ENCODE results near the gene ST6GAL1.

The ST6GAL1 gene

DNA sequence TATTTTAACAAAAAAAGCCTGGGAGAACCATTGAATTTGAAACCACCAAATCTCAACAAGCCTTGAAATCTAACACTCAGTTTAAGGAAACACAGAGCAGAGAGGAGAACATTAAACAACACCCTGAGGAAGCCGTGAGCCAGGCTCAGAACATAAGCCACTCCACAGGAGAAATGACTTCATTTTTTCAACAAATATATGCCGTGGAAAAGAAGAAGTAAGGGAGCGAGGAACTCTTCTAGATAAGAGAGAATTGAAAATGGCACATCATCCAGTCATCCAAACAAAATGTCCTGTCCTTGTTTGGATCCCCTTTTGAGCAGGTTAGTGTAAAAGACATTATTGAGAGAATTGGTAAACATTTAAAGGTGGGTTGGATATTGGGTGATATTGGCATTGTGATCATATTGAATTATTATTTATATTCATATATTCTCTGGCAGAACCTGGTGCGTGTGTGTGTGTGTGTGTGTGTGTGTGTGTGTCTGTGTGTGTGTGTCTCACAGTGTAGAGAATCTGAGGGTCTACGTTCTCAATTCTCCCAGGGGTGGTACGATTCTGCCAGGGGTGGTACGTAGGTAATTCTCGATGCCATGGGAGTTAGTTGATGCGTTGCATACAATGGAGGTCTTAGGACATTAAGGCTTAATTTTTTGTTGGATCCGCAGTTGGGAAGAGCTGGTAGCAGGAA, 94.4 kb downstream of the ST6GAL1 start:
- no peak overlapping the region for H3K4me2 ChIP-seq (ENCODE audit: low read length, poor library complexity, severe bottlenecking)
- no peaks in the 10 kb centered on the region for H3K36me3 ChIP-seq (ENCODE audit: control insufficient read depth in 1 of 2, insufficient read depth in 2 of 2, low read depth in 1 of 2, low read length in 2 of 2)

DNA sequence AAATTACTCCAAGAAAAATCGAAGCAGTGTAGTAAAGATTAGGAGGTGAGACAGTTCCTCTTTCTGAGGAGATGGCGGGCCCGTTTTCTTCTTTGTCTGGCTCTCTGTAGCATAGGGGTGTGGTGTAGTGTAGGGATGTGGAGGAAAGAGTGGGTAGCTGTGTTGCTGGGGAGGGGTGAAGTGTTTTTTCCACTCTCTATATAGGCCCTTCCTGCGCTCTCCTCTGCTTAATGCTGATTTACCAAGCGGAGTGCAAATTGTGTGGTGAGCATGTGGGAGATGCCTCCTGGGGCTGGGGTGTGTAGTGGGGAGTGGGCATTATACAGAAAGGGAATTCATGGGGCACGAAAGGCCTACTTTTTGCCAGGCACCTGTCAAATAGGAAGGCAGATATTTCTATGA, 94.9 kb downstream of the ST6GAL1 start:
- no peak overlapping the region for H3K4me3 ChIP-seq (ENCODE audit: insufficient read depth in 1 of 2, low read depth in 1 of 2, low read length in 2 of 2)
- H2BK5ac ChIP-seq (ENCODE audit: low read depth, low read length, poor library complexity, severe bottlenecking): no peak overlapping the region
- no peak overlapping the region for H4K8ac ChIP-seq (ENCODE audit: low read length)
- no peak overlapping the region for H2BK120ac ChIP-seq (ENCODE audit: low read depth, low read length)
- H2BK12ac ChIP-seq (ENCODE audit: low read length in 2 of 2): no peak overlapping the region
- no peak overlapping the region for H3K9ac ChIP-seq (ENCODE audit: low read length)
- no peak overlapping the region for H3K4ac ChIP-seq (ENCODE audit: low read depth in 1 of 2, low read length in 2 of 2)
- peaks cover 5% of the 10 kb centered on the region for H3K4me1 ChIP-seq (ENCODE audit: control insufficient read depth, insufficient read depth, low read depth, low read length)
- no peak overlapping the region for H3K14ac ChIP-seq (ENCODE audit: low read length in 2 of 2)
- H2BK15ac ChIP-seq (ENCODE audit: low read depth, poor library complexity, severe bottlenecking): no peak overlapping the region
- H3K27ac ChIP-seq (ENCODE audit: low read length, poor library complexity, severe bottlenecking): no peak overlapping the region
- 90% methylated on average over 6 of the region's 6 CpGs for WGBS
- H3K18ac ChIP-seq (ENCODE audit: low read depth in 1 of 2, low read length in 2 of 2): no peak overlapping the region
- no peak overlapping the region for H2AK5ac ChIP-seq (ENCODE audit: low read length, severe bottlenecking)
- H3K79me1 ChIP-seq (replicated peaks; ENCODE audit: low read length, poor library complexity, severe bottlenecking): peaks cover 20% of the 10 kb centered on the region
- no peak overlapping the region for H4K91ac ChIP-seq (ENCODE audit: low read length)
- no peak overlapping the region for H2AFZ ChIP-seq (ENCODE audit: low read depth, low read length)
- no peak overlapping the region for H3K4me2 ChIP-seq (ENCODE audit: low read length, poor library complexity, severe bottlenecking)
- no peaks in the 10 kb centered on the region for H3K27me3 ChIP-seq (ENCODE audit: control insufficient read depth in 1 of 2, insufficient read depth in 1 of 2, low read length in 2 of 2)
- no peaks in the 10 kb centered on the region for H3K9me3 ChIP-seq (ENCODE audit: control insufficient read depth, low read length)
- no peak for DNase-seq
- H3K36me3 ChIP-seq (ENCODE audit: control insufficient read depth in 1 of 2, insufficient read depth in 2 of 2, low read depth in 1 of 2, low read length in 2 of 2): no peaks in the 10 kb centered on the region
- no peak overlapping the region for H3K23ac ChIP-seq (ENCODE audit: low read length in 2 of 2)

More for the DNA sequence above, 94.4 kb downstream of the ST6GAL1 start:
- Histone ChIP-seq H2BK12ac (ENCODE audit: low read length in 2 of 2) (no peak overlapping the region), H2AK5ac (ENCODE audit: low read length, severe bottlenecking) (no peak overlapping the region), H3K9me3 (ENCODE audit: control insufficient read depth, low read length) (no peaks in the 10 kb centered on the region), H3K4me3 (ENCODE audit: insufficient read depth in 1 of 2, low read depth in 1 of 2, low read length in 2 of 2) (no peak overlapping the region), H4K91ac (ENCODE audit: low read length) (no peak overlapping the region), H3K79me1 (replicated peaks; ENCODE audit: low read length, poor library complexity, severe bottlenecking) (peaks cover 18% of the 10 kb centered on the region), H2BK15ac (ENCODE audit: low read depth, poor library complexity, severe bottlenecking) (no peak overlapping the region), H3K18ac (ENCODE audit: low read depth in 1 of 2, low read length in 2 of 2) (no peak overlapping the region), H3K27ac (ENCODE audit: low read length, poor library complexity, severe bottlenecking) (no peak overlapping the region), H3K9ac (ENCODE audit: low read length) (no peak overlapping the region), H3K4ac (ENCODE audit: low read depth in 1 of 2, low read length in 2 of 2) (no peak overlapping the region), H3K23ac (ENCODE audit: low read length in 2 of 2) (no peak overlapping the region), H4K8ac (ENCODE audit: low read length) (no peak overlapping the region), H2BK120ac (ENCODE audit: low read depth, low read length) (no peak overlapping the region), H2AFZ (ENCODE audit: low read depth, low read length) (no peak overlapping the region), H3K14ac (ENCODE audit: low read length in 2 of 2) (no peak overlapping the region), H2BK5ac (ENCODE audit: low read depth, low read length, poor library complexity, severe bottlenecking) (no peak overlapping the region), H3K4me1 (ENCODE audit: control insufficient read depth, insufficient read depth, low read depth, low read length) (peaks cover 5% of the 10 kb centered on the region), H3K27me3 (ENCODE audit: control insufficient read depth in 1 of 2, insufficient read depth in 1 of 2, low read length in 2 of 2) (no peaks in the 10 kb centered on the region)
- WGBS: 94% methylated on average over 7 of the region's 10 CpGs
- no peak for DNase-seq

GRCh38 chr3:187025656-187026316, 95.5 kb downstream of the ST6GAL1 start:
- Histone ChIP-seq H4K8ac (ENCODE audit: low read length) (no peak overlapping the region), H2BK12ac (ENCODE audit: low read length in 2 of 2) (no peak overlapping the region), H2AFZ (ENCODE audit: low read depth, low read length) (no peak overlapping the region), H3K9me3 (ENCODE audit: control insufficient read depth, low read length) (no peaks in the 10 kb centered on the region), H2BK15ac (ENCODE audit: low read depth, poor library complexity, severe bottlenecking) (no peak overlapping the region), H3K27ac (ENCODE audit: low read length, poor library complexity, severe bottlenecking) (no peak overlapping the region), H2AK5ac (ENCODE audit: low read length, severe bottlenecking) (no peak overlapping the region), H3K9ac (ENCODE audit: low read length) (no peak overlapping the region), H3K4me2 (ENCODE audit: low read length, poor library complexity, severe bottlenecking) (no peak overlapping the region), H3K36me3 (ENCODE audit: control insufficient read depth in 1 of 2, insufficient read depth in 2 of 2, low read depth in 1 of 2, low read length in 2 of 2) (no peaks in the 10 kb centered on the region), H3K27me3 (ENCODE audit: control insufficient read depth in 1 of 2, insufficient read depth in 1 of 2, low read length in 2 of 2) (no peaks in the 10 kb centered on the region), H2BK5ac (ENCODE audit: low read depth, low read length, poor library complexity, severe bottlenecking) (no peak overlapping the region), H2BK120ac (ENCODE audit: low read depth, low read length) (no peak overlapping the region), H3K14ac (ENCODE audit: low read length in 2 of 2) (no peak overlapping the region), H3K79me1 (replicated peaks; ENCODE audit: low read length, poor library complexity, severe bottlenecking) (peaks cover 22% of the 10 kb centered on the region), H3K4ac (ENCODE audit: low read depth in 1 of 2, low read length in 2 of 2) (no peak overlapping the region), H3K18ac (ENCODE audit: low read depth in 1 of 2, low read length in 2 of 2) (no peak overlapping the region), H3K4me1 (ENCODE audit: control insufficient read depth, insufficient read depth, low read depth, low read length) (peaks cover 5% of the 10 kb centered on the region), H3K4me3 (ENCODE audit: insufficient read depth in 1 of 2, low read depth in 1 of 2, low read length in 2 of 2) (no peak overlapping the region), H3K23ac (ENCODE audit: low read length in 2 of 2) (no peak overlapping the region), H4K91ac (ENCODE audit: low read length) (no peak overlapping the region)
- no peak for DNase-seq
- WGBS: 94% methylated on average over 7 of the region's 9 CpGs

DNA sequence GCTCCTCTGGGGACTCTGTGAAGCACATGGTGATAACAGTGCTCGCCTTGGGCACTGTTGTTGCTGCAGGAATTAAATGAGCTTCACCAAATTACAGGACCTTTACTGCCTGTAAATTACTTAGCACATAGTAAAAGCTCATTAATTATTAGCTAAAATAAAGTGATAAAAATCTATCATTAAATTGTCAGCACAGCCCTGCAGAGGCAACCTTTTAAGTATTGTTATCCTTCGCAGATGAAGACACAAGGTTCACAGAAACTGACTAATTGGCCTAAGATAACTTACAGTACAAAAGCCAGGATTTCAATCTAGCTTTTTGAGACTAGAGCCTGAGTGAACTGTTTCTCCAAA, 96.0 kb downstream of the ST6GAL1 start:
- WGBS: 100% methylated on average over 1 of the region's 2 CpGs
- Histone ChIP-seq H4K8ac (ENCODE audit: low read length) (no peak overlapping the region), H3K4ac (ENCODE audit: low read depth in 1 of 2, low read length in 2 of 2) (no peak overlapping the region), H4K91ac (ENCODE audit: low read length) (no peak overlapping the region), H3K79me1 (replicated peaks; ENCODE audit: low read length, poor library complexity, severe bottlenecking) (peaks cover 26% of the 10 kb centered on the region), H2BK12ac (ENCODE audit: low read length in 2 of 2) (no peak overlapping the region), H3K27ac (ENCODE audit: low read length, poor library complexity, severe bottlenecking) (no peak overlapping the region), H3K4me2 (ENCODE audit: low read length, poor library complexity, severe bottlenecking) (no peak overlapping the region), H3K4me3 (ENCODE audit: insufficient read depth in 1 of 2, low read depth in 1 of 2, low read length in 2 of 2) (no peak overlapping the region), H2BK120ac (ENCODE audit: low read depth, low read length) (no peak overlapping the region), H3K36me3 (ENCODE audit: control insufficient read depth in 1 of 2, insufficient read depth in 2 of 2, low read depth in 1 of 2, low read length in 2 of 2) (no peaks in the 10 kb centered on the region), H3K9ac (ENCODE audit: low read length) (no peak overlapping the region), H2BK15ac (ENCODE audit: low read depth, poor library complexity, severe bottlenecking) (no peak overlapping the region), H2AFZ (ENCODE audit: low read depth, low read length) (no peak overlapping the region), H2BK5ac (ENCODE audit: low read depth, low read length, poor library complexity, severe bottlenecking) (no peak overlapping the region), H2AK5ac (ENCODE audit: low read length, severe bottlenecking) (no peak overlapping the region), H3K9me3 (ENCODE audit: control insufficient read depth, low read length) (no peaks in the 10 kb centered on the region), H3K27me3 (ENCODE audit: control insufficient read depth in 1 of 2, insufficient read depth in 1 of 2, low read length in 2 of 2) (no peaks in the 10 kb centered on the region), H3K23ac (ENCODE audit: low read length in 2 of 2) (no peak overlapping the region), H3K18ac (ENCODE audit: low read depth in 1 of 2, low read length in 2 of 2) (no peak overlapping the region), H3K4me1 (ENCODE audit: control insufficient read depth, insufficient read depth, low read depth, low read length) (peaks cover 5% of the 10 kb centered on the region), H3K14ac (ENCODE audit: low read length in 2 of 2) (no peak overlapping the region)
- no peak for DNase-seq
